Body of pancreas (tissue), 4 donors: Measurements from ENCODE around the gene FKBP1B.

Experiments
- POLR2A ChIP-seq, 3 donors: fragments of 450-650 bp; IDR thresholded peaks; one replicate each; pipeline ENCODE4 v1.6.1; 2016; ENCODE audit warnings: antibody characterized with exemption in 3 of 3, mild to moderate bottlenecking in 2 of 3
- TF ChIP-seq, protein P1 (sequence below), 7 experiments: fragments of 450-650 bp in 4 of 7; fragments of 200-600 bp in 3 of 7; sonication (generic) in 3 of 7; IDR thresholded peaks; one replicate each; pipeline ENCODE4 v1.5.1; 2016 to 2019; ENCODE audit warnings: antibody characterized with exemption in 7 of 7

DNA sequence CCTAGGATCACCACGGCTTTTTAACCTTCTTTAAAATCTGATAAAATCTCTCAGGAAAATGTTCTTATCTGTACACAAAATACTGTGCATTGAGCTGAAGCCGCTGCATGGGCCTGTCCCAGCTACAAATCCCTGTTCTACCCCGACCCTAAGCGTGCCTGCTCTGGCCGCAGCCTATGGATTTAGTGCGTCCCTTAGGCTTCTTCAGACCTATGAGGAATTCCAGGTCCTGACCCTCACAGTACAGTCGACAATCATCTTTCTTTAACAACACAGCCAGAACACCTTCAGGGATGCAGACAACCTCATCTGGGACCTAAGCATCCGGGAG, 1.9 kb upstream of the FKBP1B start:
- TF ChIP-seq, protein P1, sequence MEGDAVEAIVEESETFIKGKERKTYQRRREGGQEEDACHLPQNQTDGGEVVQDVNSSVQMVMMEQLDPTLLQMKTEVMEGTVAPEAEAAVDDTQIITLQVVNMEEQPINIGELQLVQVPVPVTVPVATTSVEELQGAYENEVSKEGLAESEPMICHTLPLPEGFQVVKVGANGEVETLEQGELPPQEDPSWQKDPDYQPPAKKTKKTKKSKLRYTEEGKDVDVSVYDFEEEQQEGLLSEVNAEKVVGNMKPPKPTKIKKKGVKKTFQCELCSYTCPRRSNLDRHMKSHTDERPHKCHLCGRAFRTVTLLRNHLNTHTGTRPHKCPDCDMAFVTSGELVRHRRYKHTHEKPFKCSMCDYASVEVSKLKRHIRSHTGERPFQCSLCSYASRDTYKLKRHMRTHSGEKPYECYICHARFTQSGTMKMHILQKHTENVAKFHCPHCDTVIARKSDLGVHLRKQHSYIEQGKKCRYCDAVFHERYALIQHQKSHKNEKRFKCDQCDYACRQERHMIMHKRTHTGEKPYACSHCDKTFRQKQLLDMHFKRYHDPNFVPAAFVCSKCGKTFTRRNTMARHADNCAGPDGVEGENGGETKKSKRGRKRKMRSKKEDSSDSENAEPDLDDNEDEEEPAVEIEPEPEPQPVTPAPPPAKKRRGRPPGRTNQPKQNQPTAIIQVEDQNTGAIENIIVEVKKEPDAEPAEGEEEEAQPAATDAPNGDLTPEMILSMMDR (IDR thresholded peaks at IDR 0.05) = no peak
- no peak for TF ChIP-seq POLR2A (IDR thresholded peaks at IDR 0.05)
